ENCODE results near the gene CAB39L.

CAB39L gene

DNA sequence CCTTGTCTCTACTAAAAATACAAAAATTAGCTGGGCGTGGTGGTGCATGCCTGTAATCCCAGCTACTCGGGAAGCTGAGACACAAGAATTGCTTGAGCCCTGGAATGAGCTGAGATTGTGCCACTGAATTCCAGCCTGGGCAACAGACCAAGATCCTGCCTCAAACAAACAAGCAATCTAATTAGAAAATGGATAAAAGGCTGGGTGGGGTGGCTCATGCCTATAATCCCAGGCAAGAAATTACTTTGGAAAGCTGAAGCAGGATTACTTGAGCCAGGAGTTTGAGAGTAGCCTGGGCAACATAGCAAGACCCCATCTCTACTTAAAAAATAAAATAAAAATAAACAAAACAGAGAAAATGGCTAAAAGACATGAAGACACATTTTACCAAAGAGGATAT lies 77.0 kb downstream of the CAB39L start:
- Histone ChIP-seq H3K14ac (ENCODE audit: low read length) (no peak overlapping the region), H3K4me1 (ENCODE audit: control insufficient read depth in 2 of 2, insufficient read depth in 1 of 2, low read depth in 1 of 2, low read length in 2 of 2) (peaks cover 0 to 3% of the 10 kb centered on the region in 2 donors), H3K9me3 (replicated peaks in 1 of 2; ENCODE audit: control insufficient read depth in 2 of 2, insufficient read depth in 1 of 2, low read depth in 1 of 2, low read length in 2 of 2) (no peaks in the 10 kb centered on the region), H2BK15ac (ENCODE audit: low read length) (no peak overlapping the region), H2AK5ac (ENCODE audit: low read depth, low read length) (no peak overlapping the region), H3K4ac (ENCODE audit: low read length) (no peak overlapping the region), H3K27ac (replicated peaks; ENCODE audit: low read length) (no peak overlapping the region), H4K91ac (ENCODE audit: low read depth, low read length, poor library complexity) (no peak overlapping the region), H3K4me3 (ENCODE audit: low read length in 2 of 2) (no peak overlapping the region), H3K18ac (ENCODE audit: low read length) (no peak overlapping the region), H3K4me2 (ENCODE audit: insufficient read depth, low read length, poor library complexity, severe bottlenecking) (no peak overlapping the region), H2BK120ac (ENCODE audit: low read depth, low read length) (no peak overlapping the region), H3K9ac (ENCODE audit: low read depth, low read length, poor library complexity) (no peak overlapping the region), H3K36me3 (replicated peaks in 1 of 2; ENCODE audit: control insufficient read depth in 2 of 2, insufficient read depth in 2 of 2, low read length in 2 of 2) (no peaks in the 10 kb centered on the region), H3K23ac (ENCODE audit: low read depth, low read length, poor library complexity) (no peak overlapping the region), H2BK12ac (ENCODE audit: low read length) (no peak overlapping the region), H4K8ac (ENCODE audit: low read depth, low read length) (no peak overlapping the region), H3K27me3 (ENCODE audit: control insufficient read depth in 3 of 3, insufficient read depth in 3 of 3, low read depth in 1 of 3, low read length in 3 of 3) (no peaks in the 10 kb centered on the region), H2BK5ac (ENCODE audit: low read length) (no peak overlapping the region), H3K79me1 (ENCODE audit: low read depth, low read length) (no peaks in the 10 kb centered on the region), H2AFZ (ENCODE audit: low read length) (no peak overlapping the region)
- no CpG with 5 or more reads among the region's 2 CpGs for WGBS, 2 donors (ENCODE audit: extremely low coverage in 2 of 2, insufficient read length in 2 of 2, insufficient replicate concordance in 1 of 2)
- no peak for DNase-seq (ENCODE audit: low spot score)

GRCh38 chr13:49357694-49358093 lies 86.2 kb downstream of the CAB39L start:
- H2BK12ac ChIP-seq (ENCODE audit: low read length), result no peak overlapping the region
- H3K4me2 ChIP-seq (ENCODE audit: insufficient read depth, low read length, poor library complexity, severe bottlenecking), result no peak overlapping the region
- no peak overlapping the region for H2BK15ac ChIP-seq (ENCODE audit: low read length)
- no peaks in the 10 kb centered on the region for H3K79me1 ChIP-seq (ENCODE audit: low read depth, low read length)
- no CpG with 5 or more reads among the region's 2 CpGs for WGBS, 2 donors (ENCODE audit: extremely low coverage in 2 of 2, insufficient read length in 2 of 2, insufficient replicate concordance in 1 of 2)
- no peak for DNase-seq (ENCODE audit: low spot score)
- H2AFZ ChIP-seq (ENCODE audit: low read length), result no peak overlapping the region
- H3K23ac ChIP-seq (ENCODE audit: low read depth, low read length, poor library complexity), result no peak overlapping the region
- H3K4me1 ChIP-seq (ENCODE audit: control insufficient read depth in 2 of 2, insufficient read depth in 1 of 2, low read depth in 1 of 2, low read length in 2 of 2), result no peaks in the 10 kb centered on the region
- H4K8ac ChIP-seq (ENCODE audit: low read depth, low read length), result no peak overlapping the region
- H3K27ac ChIP-seq (replicated peaks; ENCODE audit: low read length), result no peak overlapping the region
- H3K4ac ChIP-seq (ENCODE audit: low read length), result no peak overlapping the region
- H3K36me3 ChIP-seq (replicated peaks in 1 of 2; ENCODE audit: control insufficient read depth in 2 of 2, insufficient read depth in 2 of 2, low read length in 2 of 2), result no peaks in the 10 kb centered on the region
- H3K9ac ChIP-seq (ENCODE audit: low read depth, low read length, poor library complexity), result no peak overlapping the region
- no peak overlapping the region for H2AK5ac ChIP-seq (ENCODE audit: low read depth, low read length)
- no peak overlapping the region for H2BK120ac ChIP-seq (ENCODE audit: low read depth, low read length)
- H2BK5ac ChIP-seq (ENCODE audit: low read length), result no peak overlapping the region
- H3K14ac ChIP-seq (ENCODE audit: low read length), result no peak overlapping the region
- no peak overlapping the region for H3K18ac ChIP-seq (ENCODE audit: low read length)
- no peak overlapping the region for H4K91ac ChIP-seq (ENCODE audit: low read depth, low read length, poor library complexity)
- no peak overlapping the region for H3K4me3 ChIP-seq (ENCODE audit: low read length in 2 of 2)
- H3K27me3 ChIP-seq (ENCODE audit: control insufficient read depth in 3 of 3, insufficient read depth in 3 of 3, low read depth in 1 of 3, low read length in 3 of 3), result no peaks in the 10 kb centered on the region
- peaks cover 0 to 7% of the 10 kb centered on the region in 2 donors for H3K9me3 ChIP-seq (replicated peaks in 1 of 2; ENCODE audit: control insufficient read depth in 2 of 2, insufficient read depth in 1 of 2, low read depth in 1 of 2, low read length in 2 of 2)

DNA sequence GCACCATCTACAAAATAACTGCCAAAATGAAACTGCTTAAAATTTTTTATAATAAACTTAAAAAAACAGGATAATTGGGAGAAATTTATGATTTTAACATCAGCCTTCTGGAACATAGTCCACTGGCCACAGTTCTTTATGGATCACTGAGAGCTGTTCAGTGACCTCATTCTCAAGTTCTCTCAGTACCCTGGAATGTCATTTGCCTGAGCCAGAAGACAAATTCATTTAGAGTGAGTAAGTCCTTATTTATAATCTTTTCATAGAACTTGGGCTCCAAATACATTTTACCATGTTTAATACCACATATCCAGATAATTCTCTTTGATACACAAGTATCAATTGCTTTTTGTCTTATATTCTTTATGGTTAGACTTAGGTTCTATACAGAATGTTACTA lies 87.6 kb downstream of the CAB39L start:
- no peak overlapping the region for H3K4me2 ChIP-seq (ENCODE audit: insufficient read depth, low read length, poor library complexity, severe bottlenecking)
- no peak overlapping the region for H2BK12ac ChIP-seq (ENCODE audit: low read length)
- no peak overlapping the region for H3K14ac ChIP-seq (ENCODE audit: low read length)
- DNase-seq (ENCODE audit: low spot score), result no peak
- no peak overlapping the region for H4K91ac ChIP-seq (ENCODE audit: low read depth, low read length, poor library complexity)
- H2AK5ac ChIP-seq (ENCODE audit: low read depth, low read length), result no peak overlapping the region
- H4K8ac ChIP-seq (ENCODE audit: low read depth, low read length), result no peak overlapping the region
- no peak overlapping the region for H3K27ac ChIP-seq (replicated peaks; ENCODE audit: low read length)
- no peaks in the 10 kb centered on the region for H3K27me3 ChIP-seq (ENCODE audit: control insufficient read depth in 3 of 3, insufficient read depth in 3 of 3, low read depth in 1 of 3, low read length in 3 of 3)
- H3K4me1 ChIP-seq (ENCODE audit: control insufficient read depth in 2 of 2, insufficient read depth in 1 of 2, low read depth in 1 of 2, low read length in 2 of 2), result no peaks in the 10 kb centered on the region
- no peaks in the 10 kb centered on the region for H3K79me1 ChIP-seq (ENCODE audit: low read depth, low read length)
- no peak overlapping the region for H3K4me3 ChIP-seq (ENCODE audit: low read length in 2 of 2)
- no peak overlapping the region for H2BK120ac ChIP-seq (ENCODE audit: low read depth, low read length)
- H2BK5ac ChIP-seq (ENCODE audit: low read length), result no peak overlapping the region
- peaks cover 0 to 7% of the 10 kb centered on the region in 2 donors for H3K9me3 ChIP-seq (replicated peaks in 1 of 2; ENCODE audit: control insufficient read depth in 2 of 2, insufficient read depth in 1 of 2, low read depth in 1 of 2, low read length in 2 of 2)
- no peak overlapping the region for H2AFZ ChIP-seq (ENCODE audit: low read length)
- no peak overlapping the region for H3K23ac ChIP-seq (ENCODE audit: low read depth, low read length, poor library complexity)
- H2BK15ac ChIP-seq (ENCODE audit: low read length), result no peak overlapping the region
- H3K18ac ChIP-seq (ENCODE audit: low read length), result no peak overlapping the region
- no peaks in the 10 kb centered on the region for H3K36me3 ChIP-seq (replicated peaks in 1 of 2; ENCODE audit: control insufficient read depth in 2 of 2, insufficient read depth in 2 of 2, low read length in 2 of 2)
- H3K9ac ChIP-seq (ENCODE audit: low read depth, low read length, poor library complexity), result no peak overlapping the region
- H3K4ac ChIP-seq (ENCODE audit: low read length), result no peak overlapping the region

GRCh38 chr13:49354719-49355118 lies 89.1 kb downstream of the CAB39L start:
- no peak overlapping the region for H2AK5ac ChIP-seq (ENCODE audit: low read depth, low read length)
- H3K4me3 ChIP-seq (ENCODE audit: low read length in 2 of 2), result no peak overlapping the region
- no peak overlapping the region for H2BK15ac ChIP-seq (ENCODE audit: low read length)
- H2BK5ac ChIP-seq (ENCODE audit: low read length), result no peak overlapping the region
- H3K36me3 ChIP-seq (replicated peaks in 1 of 2; ENCODE audit: control insufficient read depth in 2 of 2, insufficient read depth in 2 of 2, low read length in 2 of 2), result no peaks in the 10 kb centered on the region
- no peak overlapping the region for H2AFZ ChIP-seq (ENCODE audit: low read length)
- H3K4ac ChIP-seq (ENCODE audit: low read length), result no peak overlapping the region
- no peak overlapping the region for H3K4me2 ChIP-seq (ENCODE audit: insufficient read depth, low read length, poor library complexity, severe bottlenecking)
- no peaks in the 10 kb centered on the region for H3K4me1 ChIP-seq (ENCODE audit: control insufficient read depth in 2 of 2, insufficient read depth in 1 of 2, low read depth in 1 of 2, low read length in 2 of 2)
- no peak overlapping the region for H3K9ac ChIP-seq (ENCODE audit: low read depth, low read length, poor library complexity)
- DNase-seq (ENCODE audit: low spot score), result no peak
- no peak overlapping the region for H2BK120ac ChIP-seq (ENCODE audit: low read depth, low read length)
- WGBS, 2 donors (ENCODE audit: extremely low coverage in 2 of 2, insufficient read length in 2 of 2, insufficient replicate concordance in 1 of 2), result no CpG with 5 or more reads among the region's 1 CpG
- H2BK12ac ChIP-seq (ENCODE audit: low read length), result no peak overlapping the region
- no peak overlapping the region for H4K8ac ChIP-seq (ENCODE audit: low read depth, low read length)
- H3K18ac ChIP-seq (ENCODE audit: low read length), result no peak overlapping the region
- H3K27me3 ChIP-seq (ENCODE audit: control insufficient read depth in 3 of 3, insufficient read depth in 3 of 3, low read depth in 1 of 3, low read length in 3 of 3), result no peaks in the 10 kb centered on the region
- no peak overlapping the region for H3K27ac ChIP-seq (replicated peaks; ENCODE audit: low read length)
- H3K9me3 ChIP-seq (replicated peaks in 1 of 2; ENCODE audit: control insufficient read depth in 2 of 2, insufficient read depth in 1 of 2, low read depth in 1 of 2, low read length in 2 of 2), result peaks cover 0 to 7% of the 10 kb centered on the region in 2 donors
- H3K79me1 ChIP-seq (ENCODE audit: low read depth, low read length), result no peaks in the 10 kb centered on the region
- H4K91ac ChIP-seq (ENCODE audit: low read depth, low read length, poor library complexity), result no peak overlapping the region
- no peak overlapping the region for H3K14ac ChIP-seq (ENCODE audit: low read length)
- H3K23ac ChIP-seq (ENCODE audit: low read depth, low read length, poor library complexity), result no peak overlapping the region
